DOHH2 (cell line): ENCODE results near the gene DMXL2.

ENCODE experiments used
- CTCF ChIP-seq: fragments of 200-600 bp; sonication (generic); IDR thresholded peaks from one replicate; pipeline ENCODE4 v1.5.1; 2014; ENCODE audit warnings: antibody characterized with exemption, mild to moderate bottlenecking, low read depth, low read length; ENCODE audit not compliant: poor library complexity, severe bottlenecking
- EZH2phosphoT487 ChIP-seq: fragments of 200-600 bp; sonication (generic); IDR thresholded peaks from 2 replicates; pipeline ENCODE4 v1.6.1; 2017; ENCODE audit warnings: borderline replicate concordance, mild to moderate bottlenecking, antibody characterized with exemption, low read length, moderate library complexity, mixed read lengths

DNA sequence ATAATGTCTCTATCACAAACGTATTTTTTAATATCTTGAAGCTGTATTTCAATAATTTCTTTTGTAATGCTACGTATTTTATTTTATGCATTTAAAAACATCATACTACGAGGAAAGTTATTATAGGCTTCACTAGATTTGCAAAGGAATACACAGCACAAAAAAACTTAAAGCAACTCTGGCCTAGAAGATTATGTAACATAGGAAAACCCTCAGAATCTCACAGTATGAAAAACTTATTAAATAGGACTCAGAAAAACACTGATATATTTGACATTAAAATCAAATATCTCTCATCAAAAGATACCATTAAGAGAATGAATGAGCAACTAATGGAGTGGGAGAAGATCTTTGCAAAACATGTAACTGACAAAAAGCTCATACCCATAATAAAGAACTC, 63.7 kb downstream of the DMXL2 start:
- TF ChIP-seq CTCF (no peak), EZH2phosphoT487 (no peak)
